Left ventricle myocardium inferior (tissue), 1 donor: ENCODE results near the gene FES. TPM values are rescaled to one million over a fixed set of nuclear protein-coding genes. Genes with fewer than 3 reads are reported as not detected.

Source experiments
- DNase-seq: peaks from one replicate; pipeline ENCODE4 v3.0.0-alpha.2; 2020
- H3K27ac ChIP-seq: fragments of 200-600 bp; replicated peaks from 2 replicates; pipeline ENCODE4 v1.8.0; 2021
- H3K27me3 ChIP-seq: fragments of 200-600 bp; 2 replicates; pipeline ENCODE4 v1.8.0; 2021; ENCODE audit warnings: low read depth
- H3K36me3 ChIP-seq: fragments of 200-600 bp; 2 replicates; pipeline ENCODE4 v1.8.0; 2021
- H3K4me1 ChIP-seq: fragments of 200-600 bp; 2 replicates; pipeline ENCODE4 v1.8.0; 2021
- H3K4me3 ChIP-seq: fragments of 200-600 bp; 2 replicates; pipeline ENCODE4 v1.8.0; 2021; ENCODE audit warnings: mild to moderate bottlenecking, moderate library complexity
- H3K9me3 ChIP-seq: fragments of 200-600 bp; replicated peaks from 2 replicates; pipeline ENCODE4 v1.8.0; 2021
- CTCF ChIP-seq: fragments of 200-600 bp; IDR thresholded peaks from 2 replicates; pipeline ENCODE4 v1.8.0; 2021; ENCODE audit warnings: antibody characterized with exemption, mild to moderate bottlenecking, borderline replicate concordance
- intact Hi-C: fragments of 100-400 bp; cut with micrococcal nuclease; formaldehyde crosslinking; loops from one replicate; pipeline ENCODE4 v1.11.0; 2022
- total RNA-seq: library from RNA; stranded (reverse); fragmentation: NEBNext Ultra II Directional; extraction: Animal tissue kit (Norgen Biotek cat#: 25700); gene quantifications from one replicate; pipeline ENCODE4 v1.2.1, GENCODE V29; 2021
- donor health status: DM: no; HTN: yes; CAD: no; lungs with severe emphysema.

The FES gene
- total RNA-seq, 1 donor from 2014 or later, result 11.9 TPM

- TF ChIP-seq CTCF, result peak; percentile 95
- DNase-seq, result peak; percentile 84
- H3K4me3 ChIP-seq, result peak overlapping the region; percentile 70
- intact Hi-C loops, result no loop called here
- H3K36me3 ChIP-seq, result peaks cover 12% of the 10 kb centered on the region
- H3K27me3 ChIP-seq, result no peaks in the 10 kb centered on the region
- peaks cover 65% of the 10 kb centered on the region for H3K4me1 ChIP-seq
- peak overlapping the region; percentile 74 for H3K27ac ChIP-seq
- no peaks in the 10 kb centered on the region for H3K9me3 ChIP-seq
Observed at GRCh38 chr15:90934256-90934948, 50.1 kb downstream of the FES start.

- no peak for TF ChIP-seq CTCF
- Histone ChIP-seq H3K36me3 (peaks cover 20% of the 10 kb centered on the region), H3K4me1 (peaks cover 63% of the 10 kb centered on the region), H3K4me3 (peak within 1 kb of the TSS; percentile 70), H3K9me3 (no peaks in the 10 kb centered on the region), H3K27me3 (no peaks in the 10 kb centered on the region), H3K27ac (peak within 1 kb of the TSS; percentile 74)
- intact Hi-C loops, result no loop called here
- DNase-seq, result peak; percentile 94
Observed at GRCh38 chr15:90934949-90935751, 50.8 kb downstream of the FES start, which contains the start of gene UNC45A. UNC45A (plus strand) TSS chr15:90935285; CDS start chr15:90935325, 40 bp downstream.

- TF ChIP-seq CTCF, result no peak
- Histone ChIP-seq H3K27ac (no peak overlapping the region), H3K9me3 (no peaks in the 10 kb centered on the region), H3K4me1 (peaks cover 46% of the 10 kb centered on the region), H3K36me3 (peaks cover 36% of the 10 kb centered on the region), H3K4me3 (peak overlapping the region; percentile 70), H3K27me3 (no peaks in the 10 kb centered on the region)
- DNase-seq, result no peak
- intact Hi-C loops, result no loop called here
Observed at GRCh38 chr15:90936823-90937222, 52.5 kb downstream of the FES start.

- no peak for TF ChIP-seq CTCF
- Histone ChIP-seq H3K9me3 (no peaks in the 10 kb centered on the region), H3K4me3 (no peak overlapping the region), H3K4me1 (peaks cover 33% of the 10 kb centered on the region), H3K27me3 (no peaks in the 10 kb centered on the region), H3K36me3 (peaks cover 51% of the 10 kb centered on the region), H3K27ac (no peak overlapping the region)
- intact Hi-C loops, result no loop called here
- no peak for DNase-seq
Observed at GRCh38 chr15:90938261-90938660, 54.0 kb downstream of the FES start.

GRCh38 chr15:90939756-90940155 is 55.5 kb downstream of the FES start:
- Histone ChIP-seq H3K27ac (no peak overlapping the region), H3K4me3 (no peak overlapping the region), H3K4me1 (peaks cover 22% of the 10 kb centered on the region), H3K9me3 (no peaks in the 10 kb centered on the region), H3K27me3 (no peaks in the 10 kb centered on the region), H3K36me3 (peaks cover 66% of the 10 kb centered on the region)
- TF ChIP-seq CTCF, result no peak
- intact Hi-C loops, result no loop called here
- DNase-seq, result no peak
